SU-DHL-6 (cell line): ENCODE measurements around the gene ELAVL2.

Source experiments
- H2AFZ ChIP-seq: fragments of 200-600 bp; sonication (generic); 2 replicates; pipeline ENCODE4 v1.6.1; 2014; ENCODE audit warnings: low read depth, mild to moderate bottlenecking, moderate library complexity, mixed read lengths, antibody characterized with exemption, low read length; ENCODE audit not compliant: severe bottlenecking
- H3F3A ChIP-seq: fragments of 200-600 bp; shearing (Covaris generic); 2 replicates; pipeline ENCODE4 v1.6.0; 2016; ENCODE audit warnings: antibody characterized with exemption, mild to moderate bottlenecking; ENCODE audit not compliant: insufficient read depth
- H3K27ac ChIP-seq: fragments of 200-600 bp; sonication (generic); 2 replicates; pipeline ENCODE4 v1.5.1; 2016; ENCODE audit warnings: low read depth, mild to moderate bottlenecking, low read length, moderate library complexity, mixed read lengths
- H3K27me3 ChIP-seq: fragments of 200-600 bp; sonication (generic), shearing (Covaris generic); 2 replicates; pipeline ENCODE4 v1.6.0; 2014; ENCODE audit warnings: mild to moderate bottlenecking, low read length
- H3K36me3 ChIP-seq: fragments of 200-600 bp; sonication (generic); 2 replicates; pipeline ENCODE4 v1.6.1; 2014; ENCODE audit warnings: mild to moderate bottlenecking, low read length, mixed read lengths
- H3K4me2 ChIP-seq: fragments of 300-600, 200-600 bp; shearing (Covaris generic), sonication (generic); 2 replicates; pipeline ENCODE4 v1.6.0; 2014; ENCODE audit warnings: low read length, low read depth, mild to moderate bottlenecking; ENCODE audit not compliant: poor library complexity, severe bottlenecking
- H3K4me3 ChIP-seq: fragments of 200-600 bp; sonication (generic); 2 replicates; pipeline ENCODE4 v1.5.1; 2014; ENCODE audit warnings: antibody characterized with exemption, low read length, mild to moderate bottlenecking, mixed read lengths; ENCODE audit not compliant: insufficient read depth, poor library complexity, severe bottlenecking
- H3K79me2 ChIP-seq: fragments of 200-600 bp; sonication (generic); 2 replicates; pipeline ENCODE4 v1.6.1; 2014; ENCODE audit warnings: mild to moderate bottlenecking, low read length, moderate library complexity; ENCODE audit not compliant: insufficient read depth
- H3K9ac ChIP-seq: fragments of 200-600 bp; sonication (generic); 2 replicates; pipeline ENCODE4 v1.7.0; 2014; ENCODE audit warnings: mild to moderate bottlenecking, low read length
- H3K9me2 ChIP-seq: fragments of 200-600 bp; sonication (generic); replicated peaks from 2 replicates; pipeline ENCODE4 v1.6.1; 2014; ENCODE audit warnings: low read length; ENCODE audit not compliant: insufficient read depth
- H3K9me3 ChIP-seq: fragments of 200-600 bp; sonication (generic); 2 replicates; pipeline ENCODE4 v1.6.1; 2014; ENCODE audit warnings: low read length, mixed read lengths; ENCODE audit not compliant: insufficient read depth
- H4K20me1 ChIP-seq: fragments of 200-600 bp; sonication (generic); 2 replicates; pipeline ENCODE4 v1.6.1; 2014; ENCODE audit warnings: low read depth, mild to moderate bottlenecking, antibody characterized with exemption, low read length, moderate library complexity, mixed read lengths
- EZH2phosphoT487 ChIP-seq: fragments of 200-600 bp; sonication (generic), shearing (Covaris generic); conservative IDR thresholded peaks from 2 replicates; pipeline ENCODE4 v1.6.1; 2018; ENCODE audit warnings: mild to moderate bottlenecking, antibody characterized with exemption, low read length, moderate library complexity, mixed read lengths
- TF ChIP-seq, protein P1 (sequence below): fragments of 200-600 bp; sonication (generic); IDR thresholded peaks from one replicate; pipeline ENCODE4 v1.5.1; 2017; ENCODE audit warnings: antibody characterized with exemption, mild to moderate bottlenecking, low read length, moderate library complexity; ENCODE audit not compliant: insufficient read depth, poor library complexity, severe bottlenecking

The ELAVL2 gene

DNA sequence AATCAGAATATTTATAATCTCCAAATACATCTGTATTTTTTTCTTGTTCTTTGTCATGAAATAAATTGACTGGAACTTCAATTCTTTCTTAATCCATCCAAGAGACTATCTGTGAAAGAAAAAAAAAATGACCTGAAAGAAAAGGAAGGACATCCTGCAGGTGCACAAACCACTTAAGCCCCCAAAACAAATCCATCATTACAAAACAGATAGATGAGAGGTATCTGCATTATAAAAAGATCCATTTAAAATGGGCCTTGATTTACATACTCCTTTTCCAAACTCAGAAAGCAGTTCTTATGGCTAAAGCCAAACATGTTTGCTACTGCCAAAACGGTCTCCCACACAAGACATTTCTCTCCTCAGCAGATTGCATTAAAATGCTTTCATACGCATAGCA lies 85.5 kb downstream of the ELAVL2 start:
- no peaks in the 10 kb centered on the region for H3K79me2 ChIP-seq
- H3K9me3 ChIP-seq: no peaks in the 10 kb centered on the region
- H3K9me2 ChIP-seq: no peaks in the 10 kb centered on the region
- no peak overlapping the region for H3K4me3 ChIP-seq
- H3K27me3 ChIP-seq: no peaks in the 10 kb centered on the region
- H4K20me1 ChIP-seq: no peaks in the 10 kb centered on the region
- no peak overlapping the region for H3K9ac ChIP-seq
- H2AFZ ChIP-seq: no peak overlapping the region
- H3K36me3 ChIP-seq: no peaks in the 10 kb centered on the region
- TF ChIP-seq, protein P1, sequence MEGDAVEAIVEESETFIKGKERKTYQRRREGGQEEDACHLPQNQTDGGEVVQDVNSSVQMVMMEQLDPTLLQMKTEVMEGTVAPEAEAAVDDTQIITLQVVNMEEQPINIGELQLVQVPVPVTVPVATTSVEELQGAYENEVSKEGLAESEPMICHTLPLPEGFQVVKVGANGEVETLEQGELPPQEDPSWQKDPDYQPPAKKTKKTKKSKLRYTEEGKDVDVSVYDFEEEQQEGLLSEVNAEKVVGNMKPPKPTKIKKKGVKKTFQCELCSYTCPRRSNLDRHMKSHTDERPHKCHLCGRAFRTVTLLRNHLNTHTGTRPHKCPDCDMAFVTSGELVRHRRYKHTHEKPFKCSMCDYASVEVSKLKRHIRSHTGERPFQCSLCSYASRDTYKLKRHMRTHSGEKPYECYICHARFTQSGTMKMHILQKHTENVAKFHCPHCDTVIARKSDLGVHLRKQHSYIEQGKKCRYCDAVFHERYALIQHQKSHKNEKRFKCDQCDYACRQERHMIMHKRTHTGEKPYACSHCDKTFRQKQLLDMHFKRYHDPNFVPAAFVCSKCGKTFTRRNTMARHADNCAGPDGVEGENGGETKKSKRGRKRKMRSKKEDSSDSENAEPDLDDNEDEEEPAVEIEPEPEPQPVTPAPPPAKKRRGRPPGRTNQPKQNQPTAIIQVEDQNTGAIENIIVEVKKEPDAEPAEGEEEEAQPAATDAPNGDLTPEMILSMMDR: no peak
- TF ChIP-seq EZH2phosphoT487: no peak
- no peaks in the 10 kb centered on the region for H3F3A ChIP-seq
- no peak overlapping the region for H3K27ac ChIP-seq
- no peak overlapping the region for H3K4me2 ChIP-seq

DNA sequence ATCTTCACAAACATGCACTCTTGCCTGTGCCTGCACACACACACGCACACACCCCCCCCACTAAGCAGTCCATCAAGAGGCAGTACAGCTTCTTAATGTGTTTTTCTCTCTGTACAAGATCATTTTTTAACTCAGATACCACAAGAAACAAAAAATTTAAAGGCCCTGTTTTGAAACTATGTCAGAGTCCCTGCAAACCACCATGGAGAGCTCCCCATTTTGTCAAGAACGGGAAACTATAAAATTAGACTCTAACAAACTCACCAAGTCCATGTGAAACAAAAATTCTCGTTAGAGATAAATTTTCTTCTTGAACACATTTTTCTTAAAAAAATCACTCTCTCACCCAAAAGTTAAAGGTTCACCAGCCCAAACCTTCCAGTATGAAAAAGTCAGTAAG lies 86.3 kb downstream of the ELAVL2 start:
- Histone ChIP-seq H2AFZ (no peak overlapping the region), H3K36me3 (no peaks in the 10 kb centered on the region), H3K27me3 (no peaks in the 10 kb centered on the region), H3K9me2 (no peaks in the 10 kb centered on the region), H4K20me1 (no peaks in the 10 kb centered on the region), H3K27ac (no peak overlapping the region), H3K79me2 (no peaks in the 10 kb centered on the region), H3K9ac (no peak overlapping the region), H3K4me2 (no peak overlapping the region), H3K9me3 (no peaks in the 10 kb centered on the region), H3F3A (no peaks in the 10 kb centered on the region), H3K4me3 (no peak overlapping the region)
- TF ChIP-seq, protein P1: no peak
- TF ChIP-seq EZH2phosphoT487: no peak

DNA sequence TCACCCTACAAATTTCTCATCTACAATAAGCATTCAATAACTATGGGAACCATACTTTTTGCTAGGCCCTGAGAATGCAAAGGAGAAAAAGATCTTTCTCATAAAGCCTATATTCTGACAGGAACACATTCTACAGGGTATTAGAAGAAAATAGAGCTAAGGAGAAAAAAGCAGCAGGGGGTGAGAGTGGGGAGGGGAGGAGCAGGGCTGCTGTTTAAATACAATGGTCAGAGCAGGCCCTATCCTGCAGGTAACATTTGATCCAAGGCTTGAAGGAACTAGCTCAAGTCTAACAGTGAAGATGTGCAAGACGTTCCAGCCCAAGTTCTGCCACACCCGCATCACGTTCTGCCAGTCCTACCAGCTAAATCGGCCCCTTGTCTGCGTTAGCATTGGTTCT lies 89.7 kb downstream of the ELAVL2 start:
- Histone ChIP-seq H3K9me2 (no peaks in the 10 kb centered on the region), H3K9ac (no peak overlapping the region), H4K20me1 (no peaks in the 10 kb centered on the region), H3K9me3 (no peaks in the 10 kb centered on the region), H3K79me2 (no peaks in the 10 kb centered on the region), H3K4me3 (no peak overlapping the region), H3K27ac (no peak overlapping the region), H2AFZ (no peak overlapping the region), H3F3A (no peaks in the 10 kb centered on the region), H3K36me3 (no peaks in the 10 kb centered on the region), H3K27me3 (no peaks in the 10 kb centered on the region), H3K4me2 (no peak overlapping the region)
- TF ChIP-seq, protein P1: no peak
- TF ChIP-seq EZH2phosphoT487: no peak
